Breast epithelium (tissue), 3 donors: Measurements from ENCODE around the gene AKT3.

Experiments used
- CTCF ChIP-seq, 3 donors: fragments of 450-650 bp; IDR thresholded peaks; one replicate each; pipeline ENCODE4 v1.5.1; 2016 to 2017; ENCODE audit warnings: antibody characterized with exemption in 3 of 3, mild to moderate bottlenecking in 3 of 3, moderate library complexity in 3 of 3
- POLR2A ChIP-seq: fragments of 450-650 bp; IDR thresholded peaks from one replicate; pipeline ENCODE4 v1.6.1; 2016; ENCODE audit warnings: antibody characterized with exemption, mild to moderate bottlenecking, moderate library complexity

- TF ChIP-seq POLR2A (no peak), CTCF (IDR thresholded peaks at IDR 0.05) (no peak)
Measured at GRCh38 chr1:243693800-243694199, 156.2 kb downstream of the AKT3 start.
